Measurements from ENCODE around the gene RGS6.

Gene RGS6

GRCh38 chr14:72186523-72186922 lies 254.3 kb downstream of the RGS6 start:
- no peak for DNase-seq (ENCODE audit: low read depth, low spot score)
- Histone ChIP-seq H3K4me3 (ENCODE audit: insufficient read length, low read depth) (no peak overlapping the region), H3K9me3 (ENCODE audit: insufficient read depth, low read length) (no peaks in the 10 kb centered on the region), H3K27me3 (ENCODE audit: insufficient read depth, insufficient read length) (no peaks in the 10 kb centered on the region), H3K9ac (ENCODE audit: insufficient read length, low read depth) (no peak overlapping the region), H3K4me1 (ENCODE audit: insufficient read depth, insufficient read length) (no peaks in the 10 kb centered on the region), H3K36me3 (ENCODE audit: insufficient read depth, insufficient read length, low read length) (no peaks in the 10 kb centered on the region)
- no peak for TF ChIP-seq SUZ12 (IDR thresholded peaks at IDR 0.05; ENCODE audit: extremely low read depth, insufficient read depth, insufficient read length)
- TF ChIP-seq YY1 (IDR thresholded peaks at IDR 0.05; ENCODE audit: insufficient read depth, insufficient read length): no peak
- no peak for TF ChIP-seq ZNF274 (IDR thresholded peaks at IDR 0.05; ENCODE audit: low read depth, low read length)

DNA sequence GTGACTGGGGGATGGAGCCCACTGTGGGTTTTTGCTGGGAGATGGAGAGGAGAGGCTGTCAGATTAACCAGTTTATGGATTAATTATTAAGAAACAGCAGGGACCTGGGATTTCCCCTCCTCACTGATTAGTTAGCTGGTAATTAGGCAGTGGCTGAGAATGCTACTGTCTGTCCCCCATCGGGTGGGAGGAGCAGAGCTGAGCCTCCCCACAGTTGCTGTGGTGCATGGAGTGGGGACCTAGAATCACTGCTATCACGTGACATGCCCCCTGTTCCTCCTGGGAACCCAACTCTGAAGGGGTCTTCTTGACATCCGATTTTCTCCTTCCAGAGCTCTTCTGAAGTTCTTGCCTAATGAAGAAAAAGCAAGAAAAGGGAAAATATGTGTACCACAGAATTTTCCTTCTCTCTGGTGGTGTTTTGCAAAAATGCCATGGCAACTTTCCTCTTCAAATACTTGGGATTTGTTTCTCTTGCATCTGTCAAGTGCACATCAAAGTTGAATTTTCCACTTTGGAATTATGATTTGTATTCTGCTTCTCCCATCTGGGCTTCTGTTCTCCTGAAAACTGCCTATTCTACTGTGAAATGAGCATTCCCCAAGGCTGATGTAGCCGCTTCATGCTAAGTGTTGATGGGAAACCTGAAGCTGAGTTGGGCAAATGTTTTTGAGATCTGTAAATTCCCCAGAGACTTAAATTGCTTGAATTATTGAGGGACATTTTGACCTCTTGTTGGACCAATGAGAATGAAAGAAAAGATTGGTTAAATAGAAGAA lies 264.2 kb downstream of the RGS6 start:
- Histone ChIP-seq H3K27me3 (ENCODE audit: insufficient read depth, insufficient read length) (no peaks in the 10 kb centered on the region), H3K9ac (ENCODE audit: insufficient read length, low read depth) (no peak overlapping the region), H3K4me1 (ENCODE audit: insufficient read depth, insufficient read length) (no peaks in the 10 kb centered on the region), H3K4me3 (ENCODE audit: insufficient read length, low read depth) (no peak overlapping the region), H3K36me3 (ENCODE audit: insufficient read depth, insufficient read length, low read length) (no peaks in the 10 kb centered on the region), H3K9me3 (ENCODE audit: insufficient read depth, low read length) (no peaks in the 10 kb centered on the region; the same call in 1 of the 2 replicates)
- DNase-seq (ENCODE audit: low read depth, low spot score): no peak
- TF ChIP-seq ZNF274 (IDR thresholded peaks at IDR 0.05; ENCODE audit: low read depth, low read length) (no peak), YY1 (IDR thresholded peaks at IDR 0.05; ENCODE audit: insufficient read depth, insufficient read length) (no peak), SUZ12 (IDR thresholded peaks at IDR 0.05; ENCODE audit: extremely low read depth, insufficient read depth, insufficient read length) (no peak)

GRCh38 chr14:72201645-72202044 lies 269.4 kb downstream of the RGS6 start:
- Histone ChIP-seq H3K4me3 (ENCODE audit: insufficient read length, low read depth) (no peak overlapping the region), H3K9me3 (ENCODE audit: insufficient read depth, low read length) (no peaks in the 10 kb centered on the region; the same call in 1 of the 2 replicates)
- no peak for DNase-seq (ENCODE audit: low read depth, low spot score)

DNA sequence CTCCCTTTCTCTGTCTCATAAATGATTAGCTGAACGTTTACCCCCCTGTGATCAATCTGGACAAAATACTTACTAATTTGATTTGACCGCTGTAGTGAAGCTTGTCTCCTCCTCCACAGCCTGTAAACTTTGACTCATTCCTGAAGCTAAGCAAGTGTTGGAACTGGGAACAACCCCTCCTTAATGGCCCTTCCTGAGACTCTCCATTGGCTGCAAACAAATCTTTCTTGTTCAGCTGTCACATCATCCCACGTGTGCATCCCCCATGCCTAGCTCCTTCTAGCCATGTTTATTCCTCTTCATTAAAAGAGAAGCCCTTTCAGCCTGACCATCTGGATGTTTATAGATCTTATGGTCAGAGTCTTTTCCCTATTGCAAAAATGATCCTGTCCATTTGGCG lies 281.2 kb downstream of the RGS6 start:
- no peak overlapping the region for H3K9ac ChIP-seq (ENCODE audit: insufficient read length, low read depth)
- H3K36me3 ChIP-seq (ENCODE audit: insufficient read depth, insufficient read length, low read length): no peaks in the 10 kb centered on the region
- no peaks in the 10 kb centered on the region for H3K27me3 ChIP-seq (ENCODE audit: insufficient read depth, insufficient read length)
- no peak for DNase-seq (ENCODE audit: low read depth, low spot score)
- TF ChIP-seq SUZ12 (IDR thresholded peaks at IDR 0.05; ENCODE audit: extremely low read depth, insufficient read depth, insufficient read length) (no peak), ZNF274 (IDR thresholded peaks at IDR 0.05; ENCODE audit: low read depth, low read length) (no peak), YY1 (IDR thresholded peaks at IDR 0.05; ENCODE audit: insufficient read depth, insufficient read length) (no peak)
- no peak overlapping the region for H3K4me3 ChIP-seq (ENCODE audit: insufficient read length, low read depth)
- no peaks in the 10 kb centered on the region for H3K4me1 ChIP-seq (ENCODE audit: insufficient read depth, insufficient read length)
- H3K9me3 ChIP-seq (ENCODE audit: insufficient read depth, low read length): no peaks in the 10 kb centered on the region

More at GRCh38 chr14:72201645-72202044, 269.4 kb downstream of the RGS6 start:
- TF ChIP-seq ZNF274 (IDR thresholded peaks at IDR 0.05; ENCODE audit: low read depth, low read length) (no peak), SUZ12 (IDR thresholded peaks at IDR 0.05; ENCODE audit: extremely low read depth, insufficient read depth, insufficient read length) (no peak), YY1 (IDR thresholded peaks at IDR 0.05; ENCODE audit: insufficient read depth, insufficient read length) (no peak)
- Histone ChIP-seq H3K36me3 (ENCODE audit: insufficient read depth, insufficient read length, low read length) (no peaks in the 10 kb centered on the region), H3K27me3 (ENCODE audit: insufficient read depth, insufficient read length) (no peaks in the 10 kb centered on the region), H3K9ac (ENCODE audit: insufficient read length, low read depth) (no peak overlapping the region), H3K4me1 (ENCODE audit: insufficient read depth, insufficient read length) (no peaks in the 10 kb centered on the region)

DNA sequence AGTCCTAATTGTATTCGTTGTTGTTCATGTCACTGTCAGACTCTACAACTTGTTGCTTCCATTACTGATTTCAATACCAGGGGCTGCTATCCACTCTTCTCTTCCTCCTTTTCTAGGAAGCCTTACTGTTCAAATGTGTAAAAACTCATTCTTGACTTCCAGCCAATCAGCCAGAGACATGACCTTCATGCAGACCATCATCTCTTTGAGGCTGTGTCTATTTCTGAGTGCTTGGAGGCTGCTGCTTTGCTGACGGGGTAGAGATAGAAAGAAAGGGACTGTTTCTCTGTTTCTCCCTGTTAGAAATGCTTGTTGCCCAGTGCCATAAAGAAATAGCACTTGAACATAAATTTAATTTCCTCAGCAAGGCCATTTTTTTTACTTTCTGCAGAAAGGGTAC lies 282.9 kb downstream of the RGS6 start:
- no peaks in the 10 kb centered on the region for H3K36me3 ChIP-seq (ENCODE audit: insufficient read depth, insufficient read length, low read length)
- H3K9me3 ChIP-seq (ENCODE audit: insufficient read depth, low read length): no peaks in the 10 kb centered on the region
- no peak overlapping the region for H3K4me3 ChIP-seq (ENCODE audit: insufficient read length, low read depth)
- no peak for DNase-seq (ENCODE audit: low read depth, low spot score)
- no peaks in the 10 kb centered on the region for H3K27me3 ChIP-seq (ENCODE audit: insufficient read depth, insufficient read length)
- no peak for TF ChIP-seq ZNF274 (IDR thresholded peaks at IDR 0.05; ENCODE audit: low read depth, low read length)
- no peak for TF ChIP-seq SUZ12 (IDR thresholded peaks at IDR 0.05; ENCODE audit: extremely low read depth, insufficient read depth, insufficient read length)
- TF ChIP-seq YY1 (IDR thresholded peaks at IDR 0.05; ENCODE audit: insufficient read depth, insufficient read length): no peak
- no peak overlapping the region for H3K9ac ChIP-seq (ENCODE audit: insufficient read length, low read depth)
- no peaks in the 10 kb centered on the region for H3K4me1 ChIP-seq (ENCODE audit: insufficient read depth, insufficient read length)

DNA sequence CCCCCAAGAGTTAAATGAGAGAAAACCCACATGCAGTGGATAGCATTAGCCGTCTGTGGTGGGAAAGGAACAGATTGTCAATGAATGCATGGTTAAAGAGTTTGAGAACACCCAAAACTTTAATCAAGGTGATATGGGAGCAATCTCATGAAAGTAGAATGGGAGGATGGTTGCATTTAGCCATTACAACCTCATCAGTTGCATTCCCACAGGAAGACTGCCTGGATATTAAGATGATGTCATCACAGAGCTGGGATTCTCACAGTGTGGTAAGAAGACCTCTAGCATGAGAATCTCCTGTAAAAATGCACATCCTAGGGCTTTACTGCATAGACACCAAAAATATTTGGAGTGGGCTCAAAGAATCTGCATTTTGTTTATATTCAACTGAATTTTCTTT lies 284.9 kb downstream of the RGS6 start:
- no peak for DNase-seq (ENCODE audit: low read depth, low spot score)
- Histone ChIP-seq H3K9ac (ENCODE audit: insufficient read length, low read depth) (no peak overlapping the region), H3K27me3 (ENCODE audit: insufficient read depth, insufficient read length) (no peaks in the 10 kb centered on the region), H3K4me3 (ENCODE audit: insufficient read length, low read depth) (no peak overlapping the region), H3K9me3 (ENCODE audit: insufficient read depth, low read length) (peaks cover 8% of the 10 kb centered on the region; the same call in 1 of the 2 replicates), H3K4me1 (ENCODE audit: insufficient read depth, insufficient read length) (no peaks in the 10 kb centered on the region), H3K36me3 (ENCODE audit: insufficient read depth, insufficient read length, low read length) (no peaks in the 10 kb centered on the region)
- no peak for TF ChIP-seq ZNF274 (IDR thresholded peaks at IDR 0.05; ENCODE audit: low read depth, low read length)
- TF ChIP-seq YY1 (IDR thresholded peaks at IDR 0.05; ENCODE audit: insufficient read depth, insufficient read length): no peak
- TF ChIP-seq SUZ12 (IDR thresholded peaks at IDR 0.05; ENCODE audit: extremely low read depth, insufficient read depth, insufficient read length): no peak

- Histone ChIP-seq H3K36me3 (ENCODE audit: insufficient read depth, insufficient read length, low read length) (no peaks in the 10 kb centered on the region), H3K4me1 (ENCODE audit: insufficient read depth, insufficient read length) (no peaks in the 10 kb centered on the region), H3K9me3 (ENCODE audit: insufficient read depth, low read length) (peaks cover 8% of the 10 kb centered on the region; the same call in 1 of the 2 replicates), H3K4me3 (ENCODE audit: insufficient read length, low read depth) (no peak overlapping the region), H3K9ac (ENCODE audit: insufficient read length, low read depth) (no peak overlapping the region), H3K27me3 (ENCODE audit: insufficient read depth, insufficient read length) (no peaks in the 10 kb centered on the region)
- TF ChIP-seq ZNF274 (IDR thresholded peaks at IDR 0.05; ENCODE audit: low read depth, low read length) (no peak), SUZ12 (IDR thresholded peaks at IDR 0.05; ENCODE audit: extremely low read depth, insufficient read depth, insufficient read length) (no peak), YY1 (IDR thresholded peaks at IDR 0.05; ENCODE audit: insufficient read depth, insufficient read length) (no peak)
- DNase-seq (ENCODE audit: low read depth, low spot score): no peak
These were observed 289.8 kb downstream of the RGS6 start for GRCh38 chr14:72222046-72222445.
